Keratinocyte (primary cell): ENCODE measurements around the gene CASP7. TPM values are rescaled to one million over a fixed set of nuclear protein-coding genes. Genes with fewer than 3 reads are reported as not detected.

Source experiments
- DNase-seq: peaks from one replicate; pipeline ENCODE4 v3.0.0-alpha.2; 2011; ENCODE audit warnings: low read depth, missing footprints, low spot score
- FAIRE-seq: peaks from 2 replicates; lab custom pipeline; 2011; peaks lifted over from hg19 to GRCh38; lab: Jason Lieb, UNC
- H2AFZ ChIP-seq: 2 replicates; pipeline ENCODE4 v1.6.0; 2012; ENCODE audit warnings: low read length, control low read depth, inconsistent platforms; ENCODE audit not compliant: control insufficient read depth
- H3K27ac ChIP-seq: 2 replicates; pipeline ENCODE4 v1.5.1; 2011; ENCODE audit warnings: low read length; ENCODE audit not compliant: control insufficient read depth, insufficient read depth
- H3K27me3 ChIP-seq: 3 replicates; pipeline ENCODE4 v1.6.0; 2011; ENCODE audit warnings: low read length; ENCODE audit not compliant: control insufficient read depth, insufficient read depth; ENCODE audit errors: extremely low read depth
- H3K36me3 ChIP-seq, 2 experiments: 2 replicates in 1 of 2; 3 replicates in 1 of 2; pipeline ENCODE4 v1.5.1; 2011; ENCODE audit warnings: low read length in 2 of 2, mild to moderate bottlenecking in 1 of 2; ENCODE audit not compliant: control insufficient read depth in 2 of 2, insufficient read depth in 2 of 2; ENCODE audit errors: extremely low read depth in 1 of 2
- H3K4me1 ChIP-seq: 3 replicates; pipeline ENCODE4 v1.5.1; 2011; ENCODE audit warnings: low read length; ENCODE audit not compliant: control insufficient read depth, insufficient read depth; ENCODE audit errors: extremely low read depth
- H3K4me2 ChIP-seq: 3 replicates; pipeline ENCODE4 v1.6.0; 2011; ENCODE audit warnings: low read depth, low read length; ENCODE audit not compliant: control insufficient read depth, insufficient read depth; ENCODE audit errors: extremely low read depth
- H3K4me3 ChIP-seq, 3 experiments: fragments of 200-600 bp in 1 of 3; sonication (generic) in 1 of 3; 2 replicates in 2 of 3; 3 replicates in 1 of 3; pipeline ENCODE4 v1.5.1; 2011 to 2016; ENCODE audit warnings: low read length in 3 of 3, mild to moderate bottlenecking in 3 of 3, control low read depth in 2 of 3, inconsistent platforms in 1 of 3, low read depth in 1 of 3, mixed read lengths in 1 of 3, mixed run types in 1 of 3, moderate library complexity in 1 of 3; ENCODE audit not compliant: control insufficient read depth in 2 of 3, insufficient read depth in 2 of 3; ENCODE audit errors: extremely low read depth in 1 of 3
- H3K79me2 ChIP-seq: 2 replicates; pipeline ENCODE4 v1.6.0; 2012; ENCODE audit warnings: low read length; ENCODE audit not compliant: control insufficient read depth, insufficient read depth
- H3K9ac ChIP-seq: 3 replicates; pipeline ENCODE4 v1.6.0; 2011; ENCODE audit warnings: low read length; ENCODE audit not compliant: control insufficient read depth, insufficient read depth; ENCODE audit errors: extremely low read depth
- H3K9me1 ChIP-seq: 3 replicates; pipeline ENCODE4 v1.6.0; 2011; ENCODE audit warnings: low read length; ENCODE audit not compliant: control insufficient read depth, insufficient read depth; ENCODE audit errors: extremely low read depth
- H3K9me3 ChIP-seq: 2 replicates; pipeline ENCODE4 v1.5.1; 2012; ENCODE audit warnings: low read depth, low read length; ENCODE audit not compliant: control insufficient read depth
- H4K20me1 ChIP-seq: 3 replicates; pipeline ENCODE4 v1.6.0; 2011; ENCODE audit warnings: low read length; ENCODE audit not compliant: control insufficient read depth, insufficient read depth; ENCODE audit errors: extremely low read depth
- EZH2 ChIP-seq: IDR thresholded peaks from one replicate; pipeline ENCODE4 v1.6.1; 2012; ENCODE audit warnings: inconsistent platforms, mild to moderate bottlenecking, low read length, moderate library complexity
- dilution Hi-C: fragments of 300-500 bp; cut with MboI; formaldehyde crosslinking; loops from one replicate; pipeline ENCODE4 v1.7.0; 2020; ENCODE audit warnings: low sequenced_read_pairs; ENCODE audit not compliant: extremely low pct_ligation_motif_present
- polyA plus RNA-seq, 5 experiments: library from polyadenylated mRNA; depleted of rRNA in 3 of 5; stranded (reverse) in 3 of 5; stranded (forward) in 1 of 5; unstranded in 1 of 5; fragments of >200 nt; gene quantifications; 1 replicate in 1 of 5; 2 replicates in 3 of 5; 3 replicates in 1 of 5; pipeline versions ENCODE4 v1.2.1 to v1.2.3, GENCODE V29; 2011 to 2012; ENCODE audit warnings: missing spikeins in 2 of 5, low read depth in 1 of 5, low replicate concordance in 1 of 5
- TF ChIP-seq, protein P1 (sequence below), 3 experiments: IDR thresholded peaks in 1 of 3; conservative IDR thresholded peaks in 1 of 3; optimal IDR thresholded peaks in 1 of 3; 2 replicates in 2 of 3; 3 replicates in 1 of 3; pipeline versions ENCODE3 to v1.5.1; 2011; ENCODE audit warnings: low read length in 3 of 3, mild to moderate bottlenecking in 3 of 3, moderate library complexity in 2 of 3, control low read depth in 1 of 3, inconsistent platforms in 1 of 3; ENCODE audit not compliant: insufficient read depth in 2 of 3; ENCODE audit errors: extremely low read depth in 1 of 3

The CASP7 gene
- polyA plus RNA-seq, 1 donor (not counting 4 experiments of a cell fraction or from before 2014, with no cell fraction given) = 23.2 TPM

DNA sequence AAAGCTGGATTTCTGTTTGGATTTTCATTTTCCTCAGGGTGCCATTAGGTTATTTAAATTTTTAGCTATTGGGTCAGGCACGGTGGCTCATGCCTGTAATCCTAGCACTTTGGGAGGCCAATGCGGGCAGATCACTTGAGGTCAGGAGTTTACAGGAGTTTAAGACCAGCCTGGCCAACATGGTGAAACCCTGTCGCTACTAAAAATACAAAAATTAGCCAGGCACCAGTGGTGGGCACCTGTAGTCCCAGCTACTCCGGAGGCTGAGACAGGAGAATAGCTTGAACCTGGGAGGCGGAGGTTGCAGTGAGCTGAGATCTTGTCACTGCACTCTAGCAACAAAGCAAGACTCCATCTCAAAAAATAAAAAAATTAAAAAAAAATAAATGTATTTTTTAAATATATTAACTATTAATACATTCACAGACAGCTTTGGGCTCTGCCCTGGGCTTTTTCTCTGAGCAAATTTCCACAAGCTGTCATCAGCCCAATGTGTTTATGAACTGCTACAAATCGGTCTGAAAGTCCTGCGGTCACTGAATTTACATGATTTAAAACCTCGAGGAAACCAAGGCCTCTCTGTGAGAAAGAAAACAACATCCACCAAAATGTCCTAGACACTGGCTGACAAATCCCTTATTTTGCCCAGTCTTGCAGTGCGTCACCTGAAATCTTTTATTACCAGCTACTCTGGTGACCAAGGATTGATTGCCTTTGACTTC is 52.6 kb downstream of the CASP7 start:
- Histone ChIP-seq H3K9me1 (no peaks in the 10 kb centered on the region), H3K36me3 (peaks cover under 1 to 4% of the 10 kb centered on the region in 2 experiments)
- dilution Hi-C loops = no loop called here

DNA sequence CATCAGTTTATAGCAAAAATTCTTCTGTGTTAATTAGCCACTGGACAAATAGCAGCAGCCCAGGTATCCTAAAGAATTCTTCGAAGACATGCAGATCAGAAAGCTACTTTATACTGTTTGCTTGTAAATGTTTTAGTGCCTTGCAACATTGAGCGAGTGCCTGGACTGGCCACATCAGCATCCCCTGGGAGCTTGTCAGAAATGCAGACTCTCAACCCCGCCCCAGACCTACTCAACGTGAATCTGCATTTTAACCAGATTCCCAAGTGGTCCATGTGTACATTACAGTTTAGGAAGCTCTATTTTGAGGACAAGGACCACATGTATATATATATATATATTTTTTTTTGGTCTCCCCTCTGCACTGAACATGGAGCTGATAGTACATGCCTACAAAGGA is 53.3 kb downstream of the CASP7 start:
- Histone ChIP-seq H3K9me3 (no peaks in the 10 kb centered on the region), H3K27ac (no peak overlapping the region), H3K27me3 (no peaks in the 10 kb centered on the region), H2AFZ (no peak overlapping the region), H3K4me3 (no peak overlapping the region), H3K4me1 (no peaks in the 10 kb centered on the region), H3K4me2 (no peak overlapping the region), H3K79me2 (no peaks in the 10 kb centered on the region), H3K9ac (no peak overlapping the region), H3K9me1 (no peaks in the 10 kb centered on the region), H4K20me1 (no peaks in the 10 kb centered on the region), H3K36me3 (peaks cover 0 to 4% of the 10 kb centered on the region in 2 experiments)
- dilution Hi-C loops = no loop called here
- FAIRE-seq = no peak
- no peak for DNase-seq
- no peak for TF ChIP-seq EZH2
- TF ChIP-seq, protein P1, sequence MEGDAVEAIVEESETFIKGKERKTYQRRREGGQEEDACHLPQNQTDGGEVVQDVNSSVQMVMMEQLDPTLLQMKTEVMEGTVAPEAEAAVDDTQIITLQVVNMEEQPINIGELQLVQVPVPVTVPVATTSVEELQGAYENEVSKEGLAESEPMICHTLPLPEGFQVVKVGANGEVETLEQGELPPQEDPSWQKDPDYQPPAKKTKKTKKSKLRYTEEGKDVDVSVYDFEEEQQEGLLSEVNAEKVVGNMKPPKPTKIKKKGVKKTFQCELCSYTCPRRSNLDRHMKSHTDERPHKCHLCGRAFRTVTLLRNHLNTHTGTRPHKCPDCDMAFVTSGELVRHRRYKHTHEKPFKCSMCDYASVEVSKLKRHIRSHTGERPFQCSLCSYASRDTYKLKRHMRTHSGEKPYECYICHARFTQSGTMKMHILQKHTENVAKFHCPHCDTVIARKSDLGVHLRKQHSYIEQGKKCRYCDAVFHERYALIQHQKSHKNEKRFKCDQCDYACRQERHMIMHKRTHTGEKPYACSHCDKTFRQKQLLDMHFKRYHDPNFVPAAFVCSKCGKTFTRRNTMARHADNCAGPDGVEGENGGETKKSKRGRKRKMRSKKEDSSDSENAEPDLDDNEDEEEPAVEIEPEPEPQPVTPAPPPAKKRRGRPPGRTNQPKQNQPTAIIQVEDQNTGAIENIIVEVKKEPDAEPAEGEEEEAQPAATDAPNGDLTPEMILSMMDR (optimal IDR thresholded peaks at IDR 0.05 in 1 of 3, IDR thresholded peaks at IDR 0.05 in 1 of 3, conservative IDR thresholded peaks at IDR 0.05 in 1 of 3; ENCODE audit: extremely low read depth in 1 of 3, insufficient read depth in 2 of 3, low read length in 3 of 3) = no peak

More for the DNA sequence above, 52.6 kb downstream of the CASP7 start:
- Histone ChIP-seq H4K20me1 (no peaks in the 10 kb centered on the region), H3K79me2 (no peaks in the 10 kb centered on the region), H3K27ac (no peak overlapping the region), H3K27me3 (no peaks in the 10 kb centered on the region), H3K9me3 (no peaks in the 10 kb centered on the region), H3K4me3 (no peak overlapping the region), H3K9ac (no peak overlapping the region), H2AFZ (no peak overlapping the region), H3K4me2 (no peak overlapping the region), H3K4me1 (no peaks in the 10 kb centered on the region)
- DNase-seq (no peak), FAIRE-seq (no peak)
- TF ChIP-seq, protein P1 (optimal IDR thresholded peaks at IDR 0.05 in 1 of 3, IDR thresholded peaks at IDR 0.05 in 1 of 3, conservative IDR thresholded peaks at IDR 0.05 in 1 of 3; ENCODE audit: extremely low read depth in 1 of 3, insufficient read depth in 2 of 3, low read length in 3 of 3) = no peak
- no peak for TF ChIP-seq EZH2
